ENCODE data around the gene ST6GALNAC3.

GRCh38 chr1:76543495-76543894, 468.9 kb downstream of the ST6GALNAC3 start:
- TF ChIP-seq CTCF (IDR thresholded peaks at IDR 0.05) (no peak), ZFX (IDR thresholded peaks at IDR 0.05; ENCODE audit: borderline replicate concordance) (no peak)

Data from 22Rv1 (cell line).